Measurements from ENCODE around the gene CRK.

DNA sequence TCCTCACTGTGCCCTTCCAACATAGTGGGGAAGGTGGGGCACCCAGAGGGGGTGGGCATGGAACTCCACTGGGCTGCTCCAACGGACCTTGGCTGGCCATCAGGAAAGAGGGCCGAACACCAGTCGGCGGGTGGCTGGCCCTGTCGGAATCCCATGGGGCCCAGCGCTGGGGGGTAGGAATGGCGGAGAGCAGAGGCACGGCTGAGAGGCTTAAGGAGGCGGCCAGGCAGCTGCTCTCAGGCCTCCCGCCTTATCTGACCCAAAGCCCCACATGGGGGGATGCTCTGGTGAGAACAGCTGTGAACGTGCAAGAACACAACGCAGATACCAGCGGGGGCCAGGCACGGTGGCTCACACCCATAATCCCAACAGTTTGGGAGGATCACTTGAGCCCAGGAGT is 40.8 kb upstream of the CRK start:
- TF ChIP-seq HDAC6 (IDR thresholded peaks at IDR 0.05; ENCODE audit: unreplicated experiment) = no peak
- TF ChIP-seq CHD2 (IDR thresholded peaks at IDR 0.05; ENCODE audit: borderline replicate concordance, low read depth, low read length) = no peak
- TF ChIP-seq KDM1A (IDR thresholded peaks at IDR 0.05; ENCODE audit: borderline replicate concordance) = no peak
- TF ChIP-seq, protein P1, sequence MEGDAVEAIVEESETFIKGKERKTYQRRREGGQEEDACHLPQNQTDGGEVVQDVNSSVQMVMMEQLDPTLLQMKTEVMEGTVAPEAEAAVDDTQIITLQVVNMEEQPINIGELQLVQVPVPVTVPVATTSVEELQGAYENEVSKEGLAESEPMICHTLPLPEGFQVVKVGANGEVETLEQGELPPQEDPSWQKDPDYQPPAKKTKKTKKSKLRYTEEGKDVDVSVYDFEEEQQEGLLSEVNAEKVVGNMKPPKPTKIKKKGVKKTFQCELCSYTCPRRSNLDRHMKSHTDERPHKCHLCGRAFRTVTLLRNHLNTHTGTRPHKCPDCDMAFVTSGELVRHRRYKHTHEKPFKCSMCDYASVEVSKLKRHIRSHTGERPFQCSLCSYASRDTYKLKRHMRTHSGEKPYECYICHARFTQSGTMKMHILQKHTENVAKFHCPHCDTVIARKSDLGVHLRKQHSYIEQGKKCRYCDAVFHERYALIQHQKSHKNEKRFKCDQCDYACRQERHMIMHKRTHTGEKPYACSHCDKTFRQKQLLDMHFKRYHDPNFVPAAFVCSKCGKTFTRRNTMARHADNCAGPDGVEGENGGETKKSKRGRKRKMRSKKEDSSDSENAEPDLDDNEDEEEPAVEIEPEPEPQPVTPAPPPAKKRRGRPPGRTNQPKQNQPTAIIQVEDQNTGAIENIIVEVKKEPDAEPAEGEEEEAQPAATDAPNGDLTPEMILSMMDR (IDR thresholded peaks at IDR 0.05 in 2 of 3, conservative IDR thresholded peaks at IDR 0.05 in 1 of 3; ENCODE audit: control insufficient read depth in 2 of 3, extremely low read depth in 1 of 3, insufficient read depth in 1 of 3, low read depth in 3 of 3, low read length in 3 of 3) = no peak
- no peak for TF ChIP-seq BCL11A (IDR thresholded peaks at IDR 0.05; ENCODE audit: low read depth, low read length)
- no peak for TF ChIP-seq EP300 (IDR thresholded peaks at IDR 0.05; ENCODE audit: borderline replicate concordance in 1 of 2, control insufficient read depth in 1 of 2, low read depth in 2 of 2, low read length in 2 of 2)
- TF ChIP-seq EZH2 (IDR thresholded peaks at IDR 0.05; ENCODE audit: borderline replicate concordance, control insufficient read depth, low read depth, low read length) = no peak
- TF ChIP-seq SIN3A (IDR thresholded peaks at IDR 0.05; ENCODE audit: low read depth, low read length) = no peak
